Testis (tissue), 3 donors: ENCODE data around the gene CNNM2. TPM values are rescaled to one million over a fixed set of nuclear protein-coding genes. Genes with fewer than 3 reads are reported as not detected.
A peak's percentile ranks its signal among the peaks of the same experiment; 100 is the strongest.

Experiments used
- DNase-seq: peaks from one replicate; pipeline ENCODE4 v3.0.0-alpha.2; 2019
- H3K27ac ChIP-seq, 2 donors: fragments of 200-600 bp; sonication (generic); one replicate each; pipeline ENCODE4 v1.5.1; 2019
- H3K27me3 ChIP-seq: fragments of 200-600 bp; sonication (generic); one replicate; pipeline ENCODE4 v1.5.1; 2019
- H3K36me3 ChIP-seq: fragments of 200-600 bp; sonication (generic); one replicate; pipeline ENCODE4 v1.5.1; 2017; ENCODE audit warnings: low read depth; ENCODE audit errors: missing control alignments
- H3K4me1 ChIP-seq: fragments of 200-600 bp; sonication (generic); one replicate; pipeline ENCODE4 v1.5.1; 2019
- H3K4me3 ChIP-seq, 2 donors: fragments of 200-600 bp; sonication (generic); one replicate each; pipeline ENCODE4 v1.5.1; 2017 to 2019
- H3K9me3 ChIP-seq: fragments of 200-600 bp; sonication (generic); one replicate; pipeline ENCODE4 v1.5.1; 2017
- CTCF ChIP-seq, 3 experiments: fragments of 450-650 bp in 2 of 3; fragments of 200-600 bp in 1 of 3; sonication (generic) in 1 of 3; IDR thresholded peaks; one replicate each; pipeline ENCODE4 v1.5.1; 2016 to 2019; ENCODE audit warnings: antibody characterized with exemption in 3 of 3, mild to moderate bottlenecking in 2 of 3, moderate library complexity in 1 of 3
- POLR2A ChIP-seq: fragments of 450-650 bp; IDR thresholded peaks from one replicate; pipeline ENCODE4 v1.6.1; 2017; ENCODE audit warnings: antibody characterized with exemption, mild to moderate bottlenecking, moderate library complexity
- WGBS, 2 donors: methylation state at CpG; one replicate each; pipeline ENCODE4 v1.1.5; 2018; 5-methylcytosine and 5-hydroxymethylcytosine counted together
- intact Hi-C: fragments of 100-400 bp; cut with DNase I; formaldehyde crosslinking; loops from one replicate; pipeline ENCODE4 v1.15.1; 2023; ENCODE audit warnings: low total_unique reads
- polyA plus RNA-seq: library from polyadenylated mRNA; stranded (reverse); fragments of 350-450 nt; fragmentation: Illumina TruSeq; extraction: RNeasy Lipid Tissue Mini Kit (QIAGEN cat#74804); gene quantifications from one replicate; pipeline ENCODE4 v1.2.3, GENCODE V29; 2014; ENCODE audit warnings: low read depth, low replicate concordance; ENCODE audit not compliant: insufficient read depth
- total RNA-seq, 2 donors: library from RNA; depleted of rRNA; stranded (reverse); fragments of >200 nt; gene quantifications; one replicate each; pipeline ENCODE4 v1.2.3, GENCODE V29; 2016

The CNNM2 gene
- total and polyA plus RNA-seq, 3 donors from 2014 or later: 9.8 to 30.5 (median 24.2) TPM

GRCh38 chr10:103114876-103115275, 196.8 kb downstream of the CNNM2 start:
- intact Hi-C loops: no loop called here

GRCh38 chr10:103117247-103117646, 199.2 kb downstream of the CNNM2 start:
- Histone ChIP-seq H3K9me3 (no peaks in the 10 kb centered on the region), H3K4me1 (peaks cover 9% of the 10 kb centered on the region), H3K27me3 (no peaks in the 10 kb centered on the region), H3K27ac (no peak overlapping the region), H3K4me3 (no peak overlapping the region), H3K36me3 (no peaks in the 10 kb centered on the region)
- 84 to 85% methylated on average over 2 of the region's 2 CpGs for WGBS, 2 donors
- intact Hi-C loops: no loop called here
- DNase-seq: no peak
- TF ChIP-seq POLR2A (no peak), CTCF (IDR thresholded peaks at IDR 0.05) (no peak)

More at GRCh38 chr10:103114876-103115275, 196.8 kb downstream of the CNNM2 start:
- H3K9me3 ChIP-seq: no peaks in the 10 kb centered on the region
- no peak overlapping the region for H3K27ac ChIP-seq
- no peaks in the 10 kb centered on the region for H3K27me3 ChIP-seq
- no peak for DNase-seq
- no peaks in the 10 kb centered on the region for H3K36me3 ChIP-seq
- H3K4me3 ChIP-seq: no peak overlapping the region
- TF ChIP-seq POLR2A (no peak), CTCF (IDR thresholded peaks at IDR 0.05) (no peak)
- H3K4me1 ChIP-seq: peaks cover 27% of the 10 kb centered on the region
- WGBS, 2 donors: 82 to 93% methylated on average over 6 of the region's 6 CpGs

GRCh38 chr10:103120546-103120945, 202.5 kb downstream of the CNNM2 start:
- intact Hi-C loops: no loop called here
- Histone ChIP-seq H3K36me3 (no peaks in the 10 kb centered on the region), H3K27me3 (no peaks in the 10 kb centered on the region), H3K4me3 (no peak overlapping the region), H3K4me1 (peaks cover 14% of the 10 kb centered on the region), H3K27ac (no peak overlapping the region), H3K9me3 (no peaks in the 10 kb centered on the region)
- DNase-seq: no peak
- TF ChIP-seq POLR2A (no peak), CTCF (IDR thresholded peaks at IDR 0.05) (no peak)
- WGBS, 2 donors: 90 to 95% methylated on average over 2 of the region's 2 CpGs

- no peaks in the 10 kb centered on the region for H3K36me3 ChIP-seq
- H3K4me3 ChIP-seq: no peak overlapping the region
- peaks cover 14% of the 10 kb centered on the region for H3K4me1 ChIP-seq
- H3K9me3 ChIP-seq: no peaks in the 10 kb centered on the region
- WGBS, 2 donors: 36 to 44% methylated on average over 2 of the region's 2 CpGs
- peak overlapping the region in 1 of 2 donors; percentile 3 for H3K27ac ChIP-seq
- no peak for DNase-seq
- H3K27me3 ChIP-seq: no peaks in the 10 kb centered on the region
- intact Hi-C loops: no loop called here
- no peak for TF ChIP-seq POLR2A
- no peak for TF ChIP-seq CTCF (IDR thresholded peaks at IDR 0.05)
Measured at GRCh38 chr10:103120977-103121735, 203.1 kb downstream of the CNNM2 start.
